SJSA1 (cell line): Measurements from ENCODE around the gene THBS4. TPM values are rescaled to one million over a fixed set of nuclear protein-coding genes. Genes with fewer than 3 reads are reported as not detected.
"Not testable (repeated sequence)": the region's sequence is repeated elsewhere in the genome, so short reads cannot be mapped to it uniquely, and the experiment has no call there.

ENCODE experiments used
- DNase-seq, 2 experiments: peaks; one replicate each; pipeline ENCODE4 v3.0.0-alpha.2; 2015 to 2020; ENCODE audit warnings: low spot score in 2 of 2, low read depth in 1 of 2
- H3K27ac ChIP-seq: fragments of 250-450 bp; sonication (Bioruptor Pico); 2 replicates; pipeline ENCODE4 v1.5.1; 2020; ENCODE audit warnings: mild to moderate bottlenecking, moderate library complexity
- H3K27me3 ChIP-seq: fragments of 250-450 bp; sonication (Bioruptor Pico); replicated peaks from 2 replicates; pipeline ENCODE4 v1.5.1; 2020; ENCODE audit warnings: mild to moderate bottlenecking, moderate library complexity
- H3K36me3 ChIP-seq: fragments of 250-450 bp; sonication (Bioruptor Pico); 2 replicates; pipeline ENCODE4 v1.5.1; 2020; ENCODE audit warnings: mild to moderate bottlenecking
- H3K4me1 ChIP-seq: fragments of 250-450 bp; sonication (Bioruptor Pico); replicated peaks from 2 replicates; pipeline ENCODE4 v1.6.1; 2021; ENCODE audit warnings: mild to moderate bottlenecking
- H3K4me3 ChIP-seq: fragments of 250-450 bp; sonication (Bioruptor Pico); 2 replicates; pipeline ENCODE4 v1.5.1; 2020; ENCODE audit warnings: mild to moderate bottlenecking
- H3K9me3 ChIP-seq: fragments of 250-450 bp; sonication (Bioruptor Pico); replicated peaks from 2 replicates; pipeline ENCODE4 v1.5.1; 2020; ENCODE audit warnings: mild to moderate bottlenecking
- total RNA-seq: library from RNA; depleted of rRNA; stranded (reverse); fragments of >200 nt; shearing (Covaris generic); gene quantifications from 2 replicates; pipeline ENCODE4 v1.2.3, GENCODE V29; 2014

The THBS4 gene
- total RNA-seq, 1 experiment from 2014 or later, result 0.42 TPM

- DNase-seq, result no peak
- Histone ChIP-seq H3K27ac (no peak overlapping the region), H3K4me1 (no peaks in the 10 kb centered on the region), H3K27me3 (no peaks in the 10 kb centered on the region), H3K9me3 (no peaks in the 10 kb centered on the region), H3K4me3 (no peak overlapping the region), H3K36me3 (no peaks in the 10 kb centered on the region)
These were observed 62.3 kb downstream of the THBS4 start for GRCh38 chr5:80097451-80097850.

GRCh38 chr5:80101993-80102392 lies 66.8 kb downstream of the THBS4 start:
- H3K27ac ChIP-seq, result no peak overlapping the region
- no peak overlapping the region for H3K4me3 ChIP-seq
- no peaks in the 10 kb centered on the region for H3K9me3 ChIP-seq
- H3K36me3 ChIP-seq, result no peaks in the 10 kb centered on the region
- DNase-seq, result no peak
- H3K4me1 ChIP-seq, result no peaks in the 10 kb centered on the region
- H3K27me3 ChIP-seq, result no peaks in the 10 kb centered on the region

DNA sequence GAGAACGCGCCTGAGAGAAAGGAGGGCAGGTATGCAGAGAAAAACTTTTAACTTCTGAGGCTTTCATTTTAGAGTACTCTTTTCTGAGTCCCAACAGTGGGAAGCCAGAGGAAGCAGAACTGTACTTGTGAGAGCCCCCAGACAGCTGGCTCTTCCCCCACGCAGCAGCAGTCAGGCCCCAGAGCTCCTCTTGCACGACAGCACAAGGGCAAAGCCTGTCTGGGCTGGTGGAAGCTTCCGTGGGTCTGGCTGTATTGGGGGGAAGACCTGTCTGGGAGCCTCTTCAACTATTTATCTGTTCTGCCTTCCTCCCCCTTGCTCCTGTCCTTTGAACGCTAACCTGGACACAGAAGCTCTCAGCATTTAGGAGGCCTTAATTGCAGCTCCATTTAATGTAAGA lies 68.2 kb downstream of the THBS4 start:
- Histone ChIP-seq H3K4me3 (no peak overlapping the region), H3K27ac (no peak overlapping the region), H3K36me3 (no peaks in the 10 kb centered on the region), H3K27me3 (no peaks in the 10 kb centered on the region), H3K9me3 (no peaks in the 10 kb centered on the region), H3K4me1 (no peaks in the 10 kb centered on the region)
- no peak for DNase-seq

- no peaks in the 10 kb centered on the region for H3K27me3 ChIP-seq
- no peaks in the 10 kb centered on the region for H3K36me3 ChIP-seq
- no peaks in the 10 kb centered on the region for H3K9me3 ChIP-seq
- H3K4me1 ChIP-seq, result no peaks in the 10 kb centered on the region
- DNase-seq, result no peak
- H3K4me3 ChIP-seq, result no peak overlapping the region
- H3K27ac ChIP-seq, result no peak overlapping the region
These were observed 70.7 kb downstream of the THBS4 start for GRCh38 chr5:80105698-80106439.

- no peak for DNase-seq
- no peaks in the 10 kb centered on the region for H3K4me1 ChIP-seq
- no peaks in the 10 kb centered on the region for H3K9me3 ChIP-seq
- H3K36me3 ChIP-seq, result no peaks in the 10 kb centered on the region
- no peak overlapping the region for H3K27ac ChIP-seq
- no peak overlapping the region for H3K4me3 ChIP-seq
- H3K27me3 ChIP-seq, result no peaks in the 10 kb centered on the region
These were observed 71.8 kb downstream of the THBS4 start for GRCh38 chr5:80106916-80107315.

GRCh38 chr5:80109646-80110478 lies 74.7 kb downstream of the THBS4 start:
- Histone ChIP-seq H3K27me3 (no peaks in the 10 kb centered on the region), H3K4me3 (no peak overlapping the region), H3K36me3 (no peaks in the 10 kb centered on the region), H3K9me3 (no peaks in the 10 kb centered on the region), H3K4me1 (no peaks in the 10 kb centered on the region), H3K27ac (no peak overlapping the region)
- DNase-seq, result no peak

GRCh38 chr5:80111376-80111990 lies 76.3 kb downstream of the THBS4 start:
- not testable (repeated sequence) for H3K9me3 ChIP-seq, H3K27me3 ChIP-seq, H3K36me3 ChIP-seq, DNase-seq, H3K27ac ChIP-seq, H3K4me3 ChIP-seq, H3K4me1 ChIP-seq

GRCh38 chr5:80114860-80115259 lies 79.7 kb downstream of the THBS4 start:
- H3K9me3 ChIP-seq, result no peaks in the 10 kb centered on the region
- no peak overlapping the region for H3K27ac ChIP-seq
- no peaks in the 10 kb centered on the region for H3K36me3 ChIP-seq
- H3K27me3 ChIP-seq, result no peaks in the 10 kb centered on the region
- H3K4me3 ChIP-seq, result no peak overlapping the region
- DNase-seq, result no peak
- H3K4me1 ChIP-seq, result no peaks in the 10 kb centered on the region

GRCh38 chr5:80116000-80116399 lies 80.9 kb downstream of the THBS4 start:
- H3K9me3 ChIP-seq, result no peaks in the 10 kb centered on the region
- H3K36me3 ChIP-seq, result no peaks in the 10 kb centered on the region
- no peaks in the 10 kb centered on the region for H3K4me1 ChIP-seq
- no peak overlapping the region for H3K27ac ChIP-seq
- DNase-seq, result no peak
- no peaks in the 10 kb centered on the region for H3K27me3 ChIP-seq
- no peak overlapping the region for H3K4me3 ChIP-seq

- Histone ChIP-seq H3K27ac (no peak overlapping the region), H3K4me1 (no peaks in the 10 kb centered on the region), H3K9me3 (no peaks in the 10 kb centered on the region), H3K27me3 (no peaks in the 10 kb centered on the region), H3K36me3 (no peaks in the 10 kb centered on the region), H3K4me3 (no peak overlapping the region)
- DNase-seq, result no peak
These were observed 81.3 kb downstream of the THBS4 start for GRCh38 chr5:80116465-80116864.

DNA sequence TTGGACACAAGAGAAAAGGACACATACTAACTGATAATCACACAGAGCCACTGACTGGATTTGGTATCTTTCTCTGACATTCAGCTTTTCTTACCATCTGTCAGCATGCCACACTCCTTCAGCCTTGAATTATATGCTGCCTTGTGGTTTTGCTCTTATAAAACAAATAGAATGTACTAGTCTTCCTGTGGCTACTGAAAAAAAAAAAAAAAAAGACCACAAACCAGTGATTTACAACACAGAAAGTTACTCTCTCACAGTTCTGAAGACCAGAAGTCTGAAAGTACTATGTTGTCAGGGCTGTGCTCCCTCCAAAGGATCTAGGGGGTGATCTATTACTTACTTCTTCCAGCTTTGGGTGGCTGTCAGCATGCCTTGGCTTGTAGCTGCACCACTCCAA lies 82.3 kb downstream of the THBS4 start:
- H3K27ac ChIP-seq, result no peak overlapping the region
- no peaks in the 10 kb centered on the region for H3K27me3 ChIP-seq
- DNase-seq, result no peak
- no peaks in the 10 kb centered on the region for H3K9me3 ChIP-seq
- H3K4me3 ChIP-seq, result no peak overlapping the region
- H3K4me1 ChIP-seq, result no peaks in the 10 kb centered on the region
- no peaks in the 10 kb centered on the region for H3K36me3 ChIP-seq

GRCh38 chr5:80119372-80119771 lies 84.2 kb downstream of the THBS4 start:
- Histone ChIP-seq H3K4me3 (no peak overlapping the region), H3K9me3 (no peaks in the 10 kb centered on the region), H3K4me1 (no peaks in the 10 kb centered on the region), H3K36me3 (no peaks in the 10 kb centered on the region), H3K27me3 (no peaks in the 10 kb centered on the region), H3K27ac (no peak overlapping the region)
- DNase-seq, result no peak

- Histone ChIP-seq H3K9me3 (no peaks in the 10 kb centered on the region), H3K27ac (no peak overlapping the region), H3K36me3 (no peaks in the 10 kb centered on the region), H3K4me3 (no peak overlapping the region), H3K27me3 (no peaks in the 10 kb centered on the region), H3K4me1 (peaks cover 22% of the 10 kb centered on the region)
- DNase-seq, result no peak
These were observed 87.4 kb downstream of the THBS4 start for GRCh38 chr5:80122579-80122978.
